ENCODE measurements around the gene TCF7L1. TPM values are rescaled to one million over a fixed set of nuclear protein-coding genes. Genes with fewer than 3 reads are reported as not detected.
A peak's percentile ranks its signal among the peaks of the same experiment; 100 is the strongest.
"Not testable (repeated sequence)": the region's sequence is repeated elsewhere in the genome, so short reads cannot be mapped to it uniquely, and the experiment has no call there.

Gene TCF7L1
- polyA plus RNA-seq (ENCODE audit: insufficient read length): 36.3 TPM

GRCh38 chr2:85132834-85133637 lies at the start of gene TCF7L1:
TSS of gene TCF7L1 (plus strand) at chr2:85133392. CDS start at chr2:85133685, 293 bp downstream.
- DNase-seq: peak; percentile 95

DNA sequence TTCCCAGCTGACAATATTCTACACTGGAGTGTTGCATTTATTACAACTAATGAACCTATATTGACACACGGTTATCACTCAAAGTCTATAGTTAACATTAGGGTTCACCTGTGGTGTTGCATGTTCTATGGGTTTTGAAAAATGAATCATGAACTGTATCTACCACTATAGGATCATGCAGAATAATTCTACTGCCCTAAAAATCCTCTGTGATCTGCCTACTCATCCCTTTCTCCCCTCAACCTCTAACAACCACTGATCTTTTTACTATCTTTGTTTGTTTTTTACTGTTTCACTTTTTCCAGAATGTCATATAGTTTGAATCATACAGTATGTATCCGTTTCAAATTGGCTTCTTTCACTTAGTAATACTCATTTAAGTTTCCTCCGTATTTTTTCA lies 47.6 kb upstream of the TCF7L1 start:
- DNase-seq: no peak

- DNase-seq: no peak
Observed at GRCh38 chr2:85087541-85087940, 45.7 kb upstream of the TCF7L1 start.

DNA sequence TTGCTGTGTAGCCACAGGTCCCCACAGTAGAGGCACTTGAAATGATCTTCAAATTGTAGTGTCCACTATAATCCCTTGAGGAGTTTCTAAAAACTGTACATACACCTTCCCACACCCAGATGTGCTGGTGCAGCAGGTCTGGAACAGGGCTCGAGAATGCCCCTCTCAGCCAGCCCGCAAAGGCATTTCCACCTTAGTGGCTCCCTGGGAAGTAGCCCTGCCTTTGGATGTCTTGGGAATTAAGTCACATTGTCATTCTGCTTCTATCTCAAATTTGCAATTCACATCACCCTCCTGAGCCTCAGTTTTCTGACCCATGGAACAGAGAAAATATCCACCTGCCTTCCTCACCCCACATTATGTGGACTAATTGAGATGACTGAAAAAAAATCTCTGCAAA lies 44.3 kb upstream of the TCF7L1 start:
- DNase-seq: no peak

DNA sequence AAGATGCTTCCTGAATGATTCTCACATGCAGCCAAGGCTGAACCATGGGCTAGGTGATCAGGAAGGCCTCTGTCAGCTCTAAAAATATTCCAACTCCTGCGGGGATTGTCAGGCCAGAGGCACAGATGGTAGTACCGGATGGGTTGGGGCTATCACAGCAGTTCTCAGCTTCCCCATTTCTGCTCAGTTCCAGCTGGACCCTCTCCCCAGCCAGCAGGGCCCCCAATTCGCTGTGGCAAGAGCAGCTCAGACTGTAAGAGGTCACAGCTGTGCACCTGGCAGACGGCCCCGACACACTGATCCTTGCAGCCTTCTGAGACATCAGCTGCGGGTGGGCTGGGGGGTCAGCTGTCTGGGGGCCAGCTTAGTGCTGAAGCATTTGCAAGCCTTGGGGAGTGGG lies 43.6 kb upstream of the TCF7L1 start:
- peak; percentile 38 for DNase-seq

DNA sequence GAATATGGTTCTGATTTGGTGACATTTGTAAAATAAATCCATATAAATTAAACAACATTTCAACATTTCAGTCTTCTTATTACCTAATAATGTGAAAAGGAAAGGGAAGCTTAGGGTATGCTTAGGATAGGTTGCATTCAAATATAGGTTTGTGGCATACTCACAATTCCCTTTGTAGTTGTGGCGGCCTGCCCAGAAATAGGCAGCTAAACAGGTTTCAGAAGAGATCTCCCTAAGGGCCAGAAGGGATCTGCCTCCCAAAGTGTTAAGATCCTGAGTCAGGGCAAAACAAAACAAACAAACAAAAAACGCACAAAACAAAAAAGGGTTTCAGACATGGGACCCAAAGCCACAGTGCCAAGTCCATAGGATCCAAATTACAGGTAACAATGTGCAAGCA lies 41.4 kb upstream of the TCF7L1 start:
- no peak for DNase-seq

DNA sequence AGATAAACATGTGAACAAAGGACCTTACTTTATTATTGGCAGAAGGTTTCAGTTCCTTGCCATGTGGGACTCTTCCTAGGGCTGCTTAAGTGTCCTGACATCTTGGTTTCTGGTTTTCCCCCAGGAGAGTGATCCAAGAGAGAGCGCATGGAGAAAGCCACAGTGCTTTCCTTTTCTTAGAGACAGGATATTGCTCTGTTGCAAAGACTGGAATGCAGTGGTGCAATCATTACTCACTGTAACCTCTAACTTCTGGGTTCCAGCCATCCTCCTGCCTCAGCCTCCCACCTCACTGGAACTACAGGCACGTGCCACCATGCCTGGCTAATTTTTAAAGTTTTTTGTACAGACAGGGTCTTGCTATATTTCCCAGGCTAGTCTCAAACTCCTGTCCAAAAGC lies 38.1 kb upstream of the TCF7L1 start:
- no peak for DNase-seq

DNA sequence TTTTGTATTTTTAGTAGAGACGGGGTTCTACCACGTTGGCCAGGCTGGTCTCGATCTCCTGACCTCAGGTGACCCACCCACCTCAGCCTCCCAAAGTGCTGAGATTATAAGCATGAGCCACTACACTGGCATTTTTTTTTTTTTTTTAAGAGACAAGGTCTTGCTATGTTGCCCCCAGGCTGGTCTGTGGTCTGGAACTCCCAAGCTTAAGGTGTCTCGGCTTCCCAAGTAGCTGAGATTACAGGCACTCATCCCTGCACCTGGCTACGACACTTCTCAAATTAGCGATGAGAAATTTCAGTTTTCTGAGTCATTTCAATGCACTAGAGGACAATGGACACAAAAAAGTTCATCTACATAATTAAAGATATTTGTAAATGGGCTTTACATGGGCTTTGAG lies 36.6 kb upstream of the TCF7L1 start:
- no peak for DNase-seq

GRCh38 chr2:85104228-85104627 lies 29.0 kb upstream of the TCF7L1 start:
- DNase-seq: no peak

GRCh38 chr2:85106489-85107180 lies 26.6 kb upstream of the TCF7L1 start:
- no peak for DNase-seq

DNA sequence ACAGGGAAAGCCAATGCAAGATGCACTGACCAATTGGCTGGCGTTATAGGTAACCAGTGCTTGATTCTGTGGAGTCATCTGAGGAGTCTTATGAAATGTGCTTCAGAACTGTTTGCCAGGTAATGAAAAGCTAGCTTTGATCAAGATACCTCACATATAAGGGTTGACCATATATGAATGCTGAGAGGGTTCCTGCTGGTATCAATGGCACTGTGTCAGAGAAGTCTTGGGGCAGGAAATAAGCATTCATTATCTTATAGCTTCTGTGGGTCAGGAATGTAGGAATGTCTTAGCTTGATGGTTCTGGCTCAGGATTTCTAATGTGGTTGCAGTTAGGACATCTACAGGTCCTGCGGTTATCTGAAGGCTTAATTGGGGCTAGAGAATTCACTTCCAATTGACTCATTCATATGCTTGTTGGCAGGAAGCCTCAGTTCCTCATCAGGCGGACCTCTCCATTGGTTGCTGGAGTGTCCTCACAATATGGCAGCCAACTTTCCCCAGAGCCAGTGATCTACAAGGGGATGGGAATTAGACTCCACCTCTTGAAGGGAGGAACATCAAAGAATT lies 22.1 kb upstream of the TCF7L1 start:
- DNase-seq: no peak

DNA sequence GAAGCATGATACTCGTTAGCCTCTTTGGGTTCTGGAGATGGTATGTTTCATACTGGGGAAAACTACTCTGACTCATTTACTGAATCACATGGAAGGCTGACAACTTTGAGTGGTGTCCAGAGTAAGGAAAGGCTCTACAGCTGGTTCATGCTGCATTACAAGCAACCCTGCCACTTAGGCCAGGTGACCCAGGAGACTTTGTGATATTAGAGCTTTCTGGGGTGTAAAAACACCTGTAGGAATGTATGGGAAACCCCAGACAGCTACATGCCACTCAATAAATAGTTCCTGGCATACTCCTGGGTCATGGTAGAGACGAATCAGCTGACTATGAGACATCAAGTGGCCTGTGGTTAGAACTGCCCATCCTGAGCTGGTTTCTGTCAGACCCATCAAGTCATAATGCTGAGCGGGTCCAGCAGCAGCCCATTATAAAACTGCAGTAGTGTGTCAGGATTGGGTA lies 21.3 kb upstream of the TCF7L1 start:
- DNase-seq: no peak

GRCh38 chr2:85112906-85113625 lies 20.1 kb upstream of the TCF7L1 start:
- DNase-seq: no peak

GRCh38 chr2:85114586-85115330 lies 18.4 kb upstream of the TCF7L1 start:
- no peak for DNase-seq

DNA sequence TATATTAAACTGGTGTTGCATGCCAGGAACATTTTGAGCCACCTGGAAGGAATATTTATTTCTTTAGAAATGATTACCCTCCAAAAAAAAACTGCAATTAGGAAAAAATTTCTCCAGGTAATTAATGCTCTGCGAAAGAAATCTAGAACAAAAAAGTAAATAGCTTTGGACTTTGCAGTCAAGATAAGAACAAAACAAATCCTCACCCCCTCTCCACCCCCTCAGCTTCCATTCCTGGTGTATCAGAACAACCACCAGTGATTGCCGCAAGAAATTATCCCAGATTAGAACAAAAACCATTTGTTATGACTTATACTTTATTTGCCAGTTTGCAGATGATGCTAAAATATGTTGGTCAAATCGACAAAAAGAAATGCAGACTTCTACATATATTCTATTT lies 17.0 kb upstream of the TCF7L1 start:
- DNase-seq: no peak

DNA sequence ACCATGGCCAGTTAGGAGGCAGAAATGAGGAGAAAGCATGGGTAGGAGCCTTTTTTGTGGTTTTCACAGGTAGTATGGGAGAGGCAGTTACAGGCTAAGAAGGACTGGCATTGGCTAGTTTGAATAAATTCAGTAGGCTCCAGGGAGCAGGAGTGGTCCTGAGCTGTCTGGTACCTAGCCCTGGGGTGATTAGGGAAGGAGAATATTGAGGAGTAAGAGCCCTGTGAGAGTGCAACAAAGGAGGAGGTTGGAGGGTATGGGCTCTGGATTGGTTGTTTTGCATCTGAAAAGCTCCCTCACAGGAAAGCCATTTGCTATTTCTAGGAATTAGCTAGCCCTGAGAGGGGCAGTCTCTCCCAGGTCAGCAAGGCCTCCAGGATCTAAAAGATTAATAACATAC lies 13.3 kb upstream of the TCF7L1 start:
- DNase-seq: no peak

DNA sequence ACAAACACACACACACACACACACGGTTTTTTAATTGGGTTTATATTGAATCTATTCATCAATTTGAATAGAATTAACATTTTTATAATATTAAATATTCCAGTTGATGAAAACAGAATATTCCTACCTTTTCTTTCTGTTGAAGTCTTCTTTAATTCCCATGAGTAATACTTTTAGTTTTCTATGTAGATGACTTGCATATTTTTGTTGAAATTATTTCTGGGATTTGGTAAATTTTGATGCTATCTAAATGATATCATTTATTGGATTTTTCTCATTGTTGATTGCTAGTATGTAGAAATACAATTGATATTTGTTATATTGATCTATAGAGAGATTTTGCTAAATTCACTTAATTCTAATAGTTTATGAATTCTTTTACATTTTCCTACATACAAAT lies 12.8 kb upstream of the TCF7L1 start:
- no peak for DNase-seq

DNA sequence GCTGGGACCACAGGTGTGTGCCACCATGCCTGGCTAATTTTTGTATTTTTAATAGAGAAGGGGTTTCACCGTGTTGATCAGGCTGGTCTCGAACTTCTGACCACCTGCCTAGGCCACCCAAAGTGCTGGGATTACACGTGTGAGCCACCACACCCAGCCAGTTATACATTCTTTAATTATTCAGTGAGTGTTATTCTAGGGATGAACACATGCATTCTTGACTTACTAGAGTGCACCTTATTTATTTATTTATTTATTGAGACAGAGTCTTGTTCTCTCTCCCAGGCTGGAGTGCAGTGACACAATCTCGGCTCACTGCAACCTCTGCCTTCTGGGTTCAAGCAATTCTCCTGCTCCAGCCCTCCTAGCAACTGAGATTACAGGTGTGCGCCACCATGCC lies 6.7 kb upstream of the TCF7L1 start:
- not testable (repeated sequence) for DNase-seq

- DNase-seq: no peak
Observed at GRCh38 chr2:85129861-85130260, 3.3 kb upstream of the TCF7L1 start.

DNA sequence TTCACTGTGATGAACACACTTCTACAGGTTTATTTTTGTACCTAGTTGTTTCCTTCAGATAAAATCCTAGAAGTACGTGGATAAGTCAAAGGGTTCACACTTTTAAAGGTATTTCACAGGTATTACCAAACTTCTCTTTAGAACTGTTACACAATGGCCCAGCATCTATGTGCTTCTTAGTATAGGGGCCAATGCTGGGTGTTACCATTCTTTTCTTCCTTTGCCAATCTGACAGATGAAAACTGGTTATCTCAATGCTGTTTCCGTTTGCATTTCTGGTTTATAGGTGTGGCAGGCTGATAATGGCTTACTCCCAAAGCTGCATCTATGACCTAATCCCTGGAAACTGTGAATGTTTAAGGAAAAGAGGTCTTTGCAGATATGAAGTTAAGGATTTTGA lies 2.8 kb upstream of the TCF7L1 start:
- DNase-seq: no peak

DNA sequence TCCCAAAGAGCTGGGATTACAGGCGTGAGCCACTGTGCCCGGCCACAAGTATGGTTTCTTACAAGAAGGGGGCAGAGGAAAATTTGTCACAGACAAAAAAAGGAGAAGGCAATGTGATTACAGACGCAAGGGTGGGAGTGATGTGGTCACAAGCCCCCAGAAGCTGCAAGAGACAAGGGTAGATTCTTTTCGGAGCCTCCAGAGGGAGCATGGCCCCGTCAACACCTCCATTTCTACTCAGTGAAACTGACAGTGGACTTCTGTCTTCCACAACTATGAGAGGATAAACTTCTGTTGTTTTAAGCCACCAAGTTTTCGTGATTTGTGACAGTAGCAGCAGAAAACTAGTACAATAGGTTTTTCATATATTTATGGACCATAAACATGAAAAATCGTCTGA lies 2.1 kb upstream of the TCF7L1 start:
- DNase-seq: no peak

GRCh38 chr2:85132397-85132796 lies 795 bp upstream of the TCF7L1 start:
- DNase-seq: no peak
